GM21526 (cell line): ENCODE results near the gene SCO2.

Experiments used
- ATAC-seq: cut with Tn5 transposase; IDR thresholded peaks from one replicate; pipeline ENCODE4 v1.9.1; 2021; ENCODE audit warnings: moderate library complexity; ENCODE audit not compliant: unreplicated experiment, low FRiP score

Gene SCO2

GRCh38 chr22:50503475-50504145 lies 21.8 kb downstream of the SCO2 start:
- no peak for ATAC-seq

GRCh38 chr22:50502628-50503474 lies 22.5 kb downstream of the SCO2 start:
- ATAC-seq, result no peak

- no peak for ATAC-seq
Measured at GRCh38 chr22:50502096-50502495, 23.3 kb downstream of the SCO2 start.

- ATAC-seq, result no peak
Measured at GRCh38 chr22:50500452-50500851, 24.9 kb downstream of the SCO2 start.

GRCh38 chr22:50498322-50498890 lies 27.0 kb downstream of the SCO2 start:
- ATAC-seq, result no peak

- no peak for ATAC-seq
Measured at GRCh38 chr22:50497093-50497492, 28.3 kb downstream of the SCO2 start.

- no peak for ATAC-seq
Measured at GRCh38 chr22:50490531-50491308, 34.7 kb downstream of the SCO2 start.

GRCh38 chr22:50489363-50490243 lies 35.8 kb downstream of the SCO2 start:
- ATAC-seq, result no peak

GRCh38 chr22:50488886-50489285 lies 36.5 kb downstream of the SCO2 start:
- no peak for ATAC-seq

- ATAC-seq, result no peak
Measured at GRCh38 chr22:50488006-50488677, 37.3 kb downstream of the SCO2 start.

- ATAC-seq, result no peak
Measured at GRCh38 chr22:50487290-50488005, 38.0 kb downstream of the SCO2 start.

GRCh38 chr22:50486561-50487289 lies 38.7 kb downstream of the SCO2 start, which contains the start of gene MIOX:
MIOX (plus strand) TSS chr22:50486859; CDS start chr22:50486898, 39 bp downstream.
- no peak for ATAC-seq

GRCh38 chr22:50485221-50486131 lies 39.9 kb downstream of the SCO2 start:
- ATAC-seq, result no peak

GRCh38 chr22:50483977-50484853 lies 41.2 kb downstream of the SCO2 start:
- ATAC-seq, result no peak

- ATAC-seq, result no peak
Measured at GRCh38 chr22:50483556-50483955, 41.8 kb downstream of the SCO2 start.

GRCh38 chr22:50483106-50483505 lies 42.3 kb downstream of the SCO2 start:
- no peak for ATAC-seq
